HG03097 (cell line): ENCODE measurements around the gene ZGRF1.
"Not testable (repeated sequence)": the region's sequence is repeated elsewhere in the genome, so short reads cannot be mapped to it uniquely, and the experiment has no call there.

Experiments used
- ATAC-seq: cut with Tn5 transposase; IDR thresholded peaks from one replicate; pipeline ENCODE4 v1.9.1; 2021; ENCODE audit not compliant: unreplicated experiment, low FRiP score

Gene ZGRF1

DNA sequence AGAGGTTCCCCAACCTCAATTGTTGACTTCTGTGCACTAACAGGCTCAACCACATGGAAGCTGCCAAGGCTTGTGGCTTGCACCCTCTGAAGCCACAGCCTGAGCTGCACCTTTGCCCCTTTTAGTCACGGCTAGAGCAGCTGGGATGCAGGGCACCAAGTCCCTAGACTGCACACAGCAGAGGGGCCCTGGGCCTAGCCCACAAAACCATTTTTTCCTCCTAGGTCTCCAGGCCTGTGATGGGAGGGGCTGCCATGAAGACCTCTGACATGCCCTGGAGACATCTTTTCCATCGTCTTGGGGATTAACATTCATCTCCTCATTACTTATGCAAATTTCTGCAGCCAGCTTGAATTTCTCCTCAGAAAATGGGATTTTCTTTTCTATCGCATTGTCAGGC, 145.9 kb downstream of the ZGRF1 start:
- not testable (repeated sequence) for ATAC-seq
